ENCODE measurements around the gene FAM200C. TPM values are rescaled to one million over a fixed set of nuclear protein-coding genes. Genes with fewer than 3 reads are reported as not detected.

The FAM200C gene
- total RNA-seq, 1 experiment from 2014 or later = 5.4 TPM

DNA sequence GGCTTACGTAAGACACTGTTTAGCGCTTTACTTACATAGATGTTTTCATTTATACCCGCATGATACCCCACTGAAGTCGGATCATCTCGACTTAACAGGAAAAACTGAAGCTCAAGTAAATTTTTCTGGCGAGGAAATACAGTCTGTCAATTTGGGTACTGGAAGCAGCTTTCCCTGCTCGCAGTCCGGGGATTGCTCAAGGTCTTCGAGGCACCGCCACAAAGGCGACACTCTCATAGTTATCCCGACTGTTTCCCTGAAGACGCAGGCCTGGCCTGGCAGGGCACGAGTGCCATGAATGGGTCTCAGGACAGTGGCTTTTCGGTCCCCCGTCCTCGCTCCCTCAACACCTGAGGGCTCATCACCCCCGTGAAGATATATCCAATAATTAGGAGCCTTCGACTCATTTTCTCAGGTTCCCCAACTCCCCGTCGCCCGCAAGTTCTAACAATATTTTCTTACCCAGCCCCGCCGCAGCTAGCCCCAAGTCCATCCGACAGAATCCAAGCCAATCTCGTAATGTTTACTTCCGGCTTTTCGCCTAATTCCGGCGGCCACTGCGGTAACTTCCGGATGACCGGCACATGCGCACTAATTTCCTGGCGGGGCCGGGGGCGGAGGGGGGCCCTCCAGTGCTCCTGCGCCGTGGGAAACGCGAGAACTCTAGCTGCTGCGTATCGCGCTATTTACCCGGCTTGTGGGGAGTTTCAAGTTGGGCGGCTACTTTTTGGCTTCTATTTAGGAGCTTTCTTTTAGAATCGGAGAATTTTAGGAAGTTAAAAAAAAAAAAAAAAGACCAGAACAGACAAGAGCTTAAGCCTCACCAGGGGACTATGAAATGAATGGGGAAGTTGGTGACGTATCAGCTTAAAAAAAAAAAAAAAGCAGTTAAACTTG is 19.0 kb upstream of the FAM200C start, which contains the start of gene SLU7:
Gene SLU7, minus strand, starts transcription at position 521 of the 897 bp plus-strand sequence. CDS start 3,787 bp downstream, outside the sequence.
- peaks cover 21% of the 10 kb centered on the region for H3K36me3 Mint-ChIP-seq
- peak within 1 kb of the TSS; percentile 98 for H3K4me3 Mint-ChIP-seq
- no peaks in the 10 kb centered on the region for H3K27me3 Mint-ChIP-seq (ENCODE audit: low read depth)
- ChIA-PET POLR2A (interaction anchor here (0.6 to 1.3 kb wide), 7 partner anchors 19 to 692 kb away, joined by 3 to 10 read pairs (median 3); partner anchors contain the start of gene FAM200C), CTCF (interaction anchor here (0.6 to 2.3 kb wide), 8 partner anchors 19 to 1632 kb away, joined by 3 to 26 read pairs (median 4); partner anchors contain the start of gene FAM200C)
- H3K27ac Mint-ChIP-seq = peak within 1 kb of the TSS; percentile 96
- no peaks in the 10 kb centered on the region for H3K9me3 Mint-ChIP-seq
- peaks cover 42% of the 10 kb centered on the region for H3K4me1 Mint-ChIP-seq
- DNase-seq (ENCODE audit: low spot score) (peak; percentile 94), ATAC-seq (peak; percentile 80)
- no peak for TF ChIP-seq ESRRA (CRISPR knock-in tag; IDR thresholded peaks at IDR 0.05; ENCODE audit: borderline replicate concordance)
- TF ChIP-seq SMAD3 (CRISPR knock-in tag; IDR thresholded peaks at IDR 0.05; ENCODE audit: borderline replicate concordance) = no peak
- TF ChIP-seq, protein P1, sequence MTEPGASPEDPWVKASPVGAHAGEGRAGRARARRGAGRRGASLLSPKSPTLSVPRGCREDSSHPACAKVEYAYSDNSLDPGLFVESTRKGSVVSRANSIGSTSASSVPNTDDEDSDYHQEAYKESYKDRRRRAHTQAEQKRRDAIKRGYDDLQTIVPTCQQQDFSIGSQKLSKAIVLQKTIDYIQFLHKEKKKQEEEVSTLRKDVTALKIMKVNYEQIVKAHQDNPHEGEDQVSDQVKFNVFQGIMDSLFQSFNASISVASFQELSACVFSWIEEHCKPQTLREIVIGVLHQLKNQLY (CRISPR knock-in tag; IDR thresholded peaks at IDR 0.05) = no peak
- no peak for TF ChIP-seq FOXP1 (CRISPR knock-in tag; IDR thresholded peaks at IDR 0.05; ENCODE audit: borderline replicate concordance)
- TF ChIP-seq, protein P2, sequence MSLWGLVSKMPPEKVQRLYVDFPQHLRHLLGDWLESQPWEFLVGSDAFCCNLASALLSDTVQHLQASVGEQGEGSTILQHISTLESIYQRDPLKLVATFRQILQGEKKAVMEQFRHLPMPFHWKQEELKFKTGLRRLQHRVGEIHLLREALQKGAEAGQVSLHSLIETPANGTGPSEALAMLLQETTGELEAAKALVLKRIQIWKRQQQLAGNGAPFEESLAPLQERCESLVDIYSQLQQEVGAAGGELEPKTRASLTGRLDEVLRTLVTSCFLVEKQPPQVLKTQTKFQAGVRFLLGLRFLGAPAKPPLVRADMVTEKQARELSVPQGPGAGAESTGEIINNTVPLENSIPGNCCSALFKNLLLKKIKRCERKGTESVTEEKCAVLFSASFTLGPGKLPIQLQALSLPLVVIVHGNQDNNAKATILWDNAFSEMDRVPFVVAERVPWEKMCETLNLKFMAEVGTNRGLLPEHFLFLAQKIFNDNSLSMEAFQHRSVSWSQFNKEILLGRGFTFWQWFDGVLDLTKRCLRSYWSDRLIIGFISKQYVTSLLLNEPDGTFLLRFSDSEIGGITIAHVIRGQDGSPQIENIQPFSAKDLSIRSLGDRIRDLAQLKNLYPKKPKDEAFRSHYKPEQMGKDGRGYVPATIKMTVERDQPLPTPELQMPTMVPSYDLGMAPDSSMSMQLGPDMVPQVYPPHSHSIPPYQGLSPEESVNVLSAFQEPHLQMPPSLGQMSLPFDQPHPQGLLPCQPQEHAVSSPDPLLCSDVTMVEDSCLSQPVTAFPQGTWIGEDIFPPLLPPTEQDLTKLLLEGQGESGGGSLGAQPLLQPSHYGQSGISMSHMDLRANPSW (CRISPR knock-in tag; conservative IDR thresholded peaks at IDR 0.05; ENCODE audit: low read depth) = no peak
- no peak for TF ChIP-seq ZNF232 (CRISPR knock-in tag; IDR thresholded peaks at IDR 0.05)
- TF ChIP-seq, protein P3, sequence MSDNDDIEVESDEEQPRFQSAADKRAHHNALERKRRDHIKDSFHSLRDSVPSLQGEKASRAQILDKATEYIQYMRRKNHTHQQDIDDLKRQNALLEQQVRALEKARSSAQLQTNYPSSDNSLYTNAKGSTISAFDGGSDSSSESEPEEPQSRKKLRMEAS (CRISPR knock-in tag; IDR thresholded peaks at IDR 0.05) = peak; percentile 50; the same call in 1 of the 2 replicates
- TF ChIP-seq OVOL2 (CRISPR knock-in tag; IDR thresholded peaks at IDR 0.05; ENCODE audit: borderline replicate concordance) = no peak
- no peak for TF ChIP-seq ZNF263 (CRISPR knock-in tag; IDR thresholded peaks at IDR 0.05; ENCODE audit: low read depth)
- TF ChIP-seq, protein P4, sequence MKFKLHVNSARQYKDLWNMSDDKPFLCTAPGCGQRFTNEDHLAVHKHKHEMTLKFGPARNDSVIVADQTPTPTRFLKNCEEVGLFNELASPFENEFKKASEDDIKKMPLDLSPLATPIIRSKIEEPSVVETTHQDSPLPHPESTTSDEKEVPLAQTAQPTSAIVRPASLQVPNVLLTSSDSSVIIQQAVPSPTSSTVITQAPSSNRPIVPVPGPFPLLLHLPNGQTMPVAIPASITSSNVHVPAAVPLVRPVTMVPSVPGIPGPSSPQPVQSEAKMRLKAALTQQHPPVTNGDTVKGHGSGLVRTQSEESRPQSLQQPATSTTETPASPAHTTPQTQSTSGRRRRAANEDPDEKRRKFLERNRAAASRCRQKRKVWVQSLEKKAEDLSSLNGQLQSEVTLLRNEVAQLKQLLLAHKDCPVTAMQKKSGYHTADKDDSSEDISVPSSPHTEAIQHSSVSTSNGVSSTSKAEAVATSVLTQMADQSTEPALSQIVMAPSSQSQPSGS (CRISPR knock-in tag; IDR thresholded peaks at IDR 0.05; ENCODE audit: borderline replicate concordance, low read depth) = no peak
- no peak for TF ChIP-seq ZNF317 (CRISPR knock-in tag; IDR thresholded peaks at IDR 0.05; ENCODE audit: borderline replicate concordance, low read depth)
- TF ChIP-seq, protein P5, sequence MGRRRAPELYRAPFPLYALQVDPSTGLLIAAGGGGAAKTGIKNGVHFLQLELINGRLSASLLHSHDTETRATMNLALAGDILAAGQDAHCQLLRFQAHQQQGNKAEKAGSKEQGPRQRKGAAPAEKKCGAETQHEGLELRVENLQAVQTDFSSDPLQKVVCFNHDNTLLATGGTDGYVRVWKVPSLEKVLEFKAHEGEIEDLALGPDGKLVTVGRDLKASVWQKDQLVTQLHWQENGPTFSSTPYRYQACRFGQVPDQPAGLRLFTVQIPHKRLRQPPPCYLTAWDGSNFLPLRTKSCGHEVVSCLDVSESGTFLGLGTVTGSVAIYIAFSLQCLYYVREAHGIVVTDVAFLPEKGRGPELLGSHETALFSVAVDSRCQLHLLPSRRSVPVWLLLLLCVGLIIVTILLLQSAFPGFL (CRISPR knock-in tag; IDR thresholded peaks at IDR 0.05; ENCODE audit: borderline replicate concordance) = no peak
- TF ChIP-seq IRF2 (CRISPR knock-in tag; IDR thresholded peaks at IDR 0.05; ENCODE audit: borderline replicate concordance, low read depth) = no peak
- TF ChIP-seq SMAD4 (CRISPR knock-in tag; IDR thresholded peaks at IDR 0.05) = no peak
- no peak for TF ChIP-seq TEAD4 (CRISPR knock-in tag; IDR thresholded peaks at IDR 0.05)
- TF ChIP-seq, protein P6, sequence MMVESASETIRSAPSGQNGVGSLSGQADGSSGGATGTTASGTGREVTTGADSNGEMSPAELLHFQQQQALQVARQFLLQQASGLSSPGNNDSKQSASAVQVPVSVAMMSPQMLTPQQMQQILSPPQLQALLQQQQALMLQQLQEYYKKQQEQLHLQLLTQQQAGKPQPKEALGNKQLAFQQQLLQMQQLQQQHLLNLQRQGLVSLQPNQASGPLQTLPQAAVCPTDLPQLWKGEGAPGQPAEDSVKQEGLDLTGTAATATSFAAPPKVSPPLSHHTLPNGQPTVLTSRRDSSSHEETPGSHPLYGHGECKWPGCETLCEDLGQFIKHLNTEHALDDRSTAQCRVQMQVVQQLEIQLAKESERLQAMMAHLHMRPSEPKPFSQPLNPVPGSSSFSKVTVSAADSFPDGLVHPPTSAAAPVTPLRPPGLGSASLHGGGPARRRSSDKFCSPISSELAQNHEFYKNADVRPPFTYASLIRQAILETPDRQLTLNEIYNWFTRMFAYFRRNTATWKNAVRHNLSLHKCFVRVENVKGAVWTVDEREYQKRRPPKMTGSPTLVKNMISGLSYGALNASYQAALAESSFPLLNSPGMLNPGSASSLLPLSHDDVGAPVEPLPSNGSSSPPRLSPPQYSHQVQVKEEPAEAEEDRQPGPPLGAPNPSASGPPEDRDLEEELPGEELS (CRISPR knock-in tag; IDR thresholded peaks at IDR 0.05) = 0 out of 2 replicates have a peak, but pooled peaks have one; percentile 54
- TF ChIP-seq ZNF219 (CRISPR knock-in tag; IDR thresholded peaks at IDR 0.05; ENCODE audit: borderline replicate concordance) = no peak
- TF ChIP-seq HMGA2 (CRISPR knock-in tag; IDR thresholded peaks at IDR 0.05) = no peak
- TF ChIP-seq EMX1 (CRISPR knock-in tag; IDR thresholded peaks at IDR 0.05) = no peak
- TF ChIP-seq, protein P7, sequence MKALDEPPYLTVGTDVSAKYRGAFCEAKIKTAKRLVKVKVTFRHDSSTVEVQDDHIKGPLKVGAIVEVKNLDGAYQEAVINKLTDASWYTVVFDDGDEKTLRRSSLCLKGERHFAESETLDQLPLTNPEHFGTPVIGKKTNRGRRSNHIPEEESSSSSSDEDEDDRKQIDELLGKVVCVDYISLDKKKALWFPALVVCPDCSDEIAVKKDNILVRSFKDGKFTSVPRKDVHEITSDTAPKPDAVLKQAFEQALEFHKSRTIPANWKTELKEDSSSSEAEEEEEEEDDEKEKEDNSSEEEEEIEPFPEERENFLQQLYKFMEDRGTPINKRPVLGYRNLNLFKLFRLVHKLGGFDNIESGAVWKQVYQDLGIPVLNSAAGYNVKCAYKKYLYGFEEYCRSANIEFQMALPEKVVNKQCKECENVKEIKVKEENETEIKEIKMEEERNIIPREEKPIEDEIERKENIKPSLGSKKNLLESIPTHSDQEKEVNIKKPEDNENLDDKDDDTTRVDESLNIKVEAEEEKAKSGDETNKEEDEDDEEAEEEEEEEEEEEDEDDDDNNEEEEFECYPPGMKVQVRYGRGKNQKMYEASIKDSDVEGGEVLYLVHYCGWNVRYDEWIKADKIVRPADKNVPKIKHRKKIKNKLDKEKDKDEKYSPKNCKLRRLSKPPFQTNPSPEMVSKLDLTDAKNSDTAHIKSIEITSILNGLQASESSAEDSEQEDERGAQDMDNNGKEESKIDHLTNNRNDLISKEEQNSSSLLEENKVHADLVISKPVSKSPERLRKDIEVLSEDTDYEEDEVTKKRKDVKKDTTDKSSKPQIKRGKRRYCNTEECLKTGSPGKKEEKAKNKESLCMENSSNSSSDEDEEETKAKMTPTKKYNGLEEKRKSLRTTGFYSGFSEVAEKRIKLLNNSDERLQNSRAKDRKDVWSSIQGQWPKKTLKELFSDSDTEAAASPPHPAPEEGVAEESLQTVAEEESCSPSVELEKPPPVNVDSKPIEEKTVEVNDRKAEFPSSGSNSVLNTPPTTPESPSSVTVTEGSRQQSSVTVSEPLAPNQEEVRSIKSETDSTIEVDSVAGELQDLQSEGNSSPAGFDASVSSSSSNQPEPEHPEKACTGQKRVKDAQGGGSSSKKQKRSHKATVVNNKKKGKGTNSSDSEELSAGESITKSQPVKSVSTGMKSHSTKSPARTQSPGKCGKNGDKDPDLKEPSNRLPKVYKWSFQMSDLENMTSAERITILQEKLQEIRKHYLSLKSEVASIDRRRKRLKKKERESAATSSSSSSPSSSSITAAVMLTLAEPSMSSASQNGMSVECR (CRISPR knock-in tag; IDR thresholded peaks at IDR 0.05; ENCODE audit: borderline replicate concordance) = no peak
- TF ChIP-seq NR3C1 (CRISPR knock-in tag; conservative IDR thresholded peaks at IDR 0.05; ENCODE audit: low read depth) = no peak
- TF ChIP-seq ETV6 (CRISPR knock-in tag; IDR thresholded peaks at IDR 0.05) = peak; percentile 86; the same call in 1 of the 2 replicates
- no peak; the same call in 1 of the 2 replicates for TF ChIP-seq MYBL2 (CRISPR knock-in tag; IDR thresholded peaks at IDR 0.05)
